ENCODE results near the gene ECD. TPM values are rescaled to one million over a fixed set of nuclear protein-coding genes. Genes with fewer than 3 reads are reported as not detected.
A peak's percentile ranks its signal among the peaks of the same experiment; 100 is the strongest.

The ECD gene
- total and polyA plus RNA-seq, 10 of the 15 experiments (the other 5 are each of a cell fraction or from before 2014, with no cell fraction given) = 27.3 to 61.6 (median 44.0) TPM

DNA sequence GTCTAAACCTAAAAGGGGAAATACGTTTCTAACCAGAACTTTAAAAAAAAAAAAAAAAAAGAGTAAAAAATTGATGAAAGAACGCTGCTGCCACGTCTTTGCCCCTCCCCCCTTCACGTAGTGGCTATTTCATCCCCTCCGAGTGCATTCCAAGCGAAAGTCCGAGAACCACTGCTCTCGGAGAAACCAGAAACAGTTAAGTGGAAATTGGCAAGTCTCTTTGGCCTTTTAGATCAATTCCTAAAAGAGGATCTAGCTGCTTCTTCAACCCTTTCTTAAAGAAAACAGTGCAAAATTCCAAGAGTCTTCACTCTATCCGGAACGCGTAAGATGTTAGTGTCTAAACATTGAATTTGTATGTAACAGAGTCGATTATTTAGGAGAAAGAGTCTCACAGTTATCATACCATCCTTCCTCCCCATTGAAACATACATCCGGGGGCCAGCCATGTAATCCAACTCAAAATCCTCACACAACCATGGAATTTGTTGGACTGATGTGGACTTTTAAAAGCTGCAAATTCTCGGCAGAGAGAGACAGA, 72.3 kb downstream of the ECD start (continued):
- TF ChIP-seq CHD2 (IDR thresholded peaks at IDR 0.05; ENCODE audit: borderline replicate concordance, low read depth, low read length) (0 out of 2 replicates have a peak, but pooled peaks have one; percentile 47), STAT1 (conservative IDR thresholded peaks at IDR 0.05) (no peak), EED (IDR thresholded peaks at IDR 0.05; ENCODE audit: low read depth) (no peak), BMI1 (IDR thresholded peaks at IDR 0.05; ENCODE audit: borderline replicate concordance) (no peak), RUNX3 (IDR thresholded peaks at IDR 0.05; ENCODE audit: low read length) (peak; percentile 58; the same call in 1 of the 2 replicates), PML (IDR thresholded peaks at IDR 0.05; ENCODE audit: low read length) (no peak), CREM (IDR thresholded peaks at IDR 0.05; ENCODE audit: low read depth) (peak; percentile 30; the same call in 1 of the 2 replicates), CHD1 (IDR thresholded peaks at IDR 0.05; ENCODE audit: low read depth, low read length) (no peak; the same call in 1 of the 2 replicates), ZNF384 (IDR thresholded peaks at IDR 0.05; ENCODE audit: borderline replicate concordance, low read depth, low read length) (peak; percentile 93; the same call in 1 of the 2 replicates), FOXM1 (IDR thresholded peaks at IDR 0.05; ENCODE audit: low read depth, low read length) (0 out of 2 replicates have a peak, but pooled peaks have one; percentile 4), ZNF274 (IDR thresholded peaks at IDR 0.05; ENCODE audit: insufficient read depth, insufficient read length) (no peak), ATF7 (IDR thresholded peaks at IDR 0.05; ENCODE audit: low read depth) (peak; percentile 26; the same call in 1 of the 2 replicates), TCF3 (IDR thresholded peaks at IDR 0.05; ENCODE audit: borderline replicate concordance, insufficient read depth, low read depth, low read length) (no peak)
- TF ChIP-seq, protein P1, sequence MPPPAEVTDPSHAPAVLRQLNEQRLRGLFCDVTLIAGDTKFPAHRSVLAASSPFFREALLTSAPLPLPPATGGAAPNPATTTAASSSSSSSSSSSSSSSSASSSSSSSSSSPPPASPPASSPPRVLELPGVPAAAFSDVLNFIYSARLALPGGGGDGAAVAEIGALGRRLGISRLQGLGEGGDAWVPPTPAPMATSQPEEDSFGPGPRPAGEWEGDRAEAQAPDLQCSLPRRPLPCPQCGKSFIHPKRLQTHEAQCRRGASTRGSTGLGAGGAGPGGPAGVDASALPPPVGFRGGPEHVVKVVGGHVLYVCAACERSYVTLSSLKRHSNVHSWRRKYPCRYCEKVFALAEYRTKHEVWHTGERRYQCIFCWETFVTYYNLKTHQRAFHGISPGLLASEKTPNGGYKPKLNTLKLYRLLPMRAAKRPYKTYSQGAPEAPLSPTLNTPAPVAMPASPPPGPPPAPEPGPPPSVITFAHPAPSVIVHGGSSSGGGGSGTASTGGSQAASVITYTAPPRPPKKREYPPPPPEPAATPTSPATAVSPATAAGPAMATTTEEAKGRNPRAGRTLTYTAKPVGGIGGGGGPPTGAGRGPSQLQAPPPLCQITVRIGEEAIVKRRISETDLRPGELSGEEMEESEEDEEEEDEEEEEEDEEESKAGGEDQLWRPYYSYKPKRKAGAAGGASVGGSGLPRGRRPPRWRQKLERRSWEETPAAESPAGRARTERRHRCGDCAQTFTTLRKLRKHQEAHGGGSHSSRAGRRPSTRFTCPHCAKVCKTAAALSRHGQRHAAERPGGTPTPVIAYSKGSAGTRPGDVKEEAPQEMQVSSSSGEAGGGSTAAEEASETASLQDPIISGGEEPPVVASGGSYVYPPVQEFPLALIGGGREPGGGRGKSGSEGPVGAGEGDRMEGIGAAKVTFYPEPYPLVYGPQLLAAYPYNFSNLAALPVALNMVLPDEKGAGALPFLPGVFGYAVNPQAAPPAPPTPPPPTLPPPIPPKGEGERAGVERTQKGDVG (CRISPR knock-in tag; IDR thresholded peaks at IDR 0.05) = no peak
